ENCODE results near the gene CCDC78.

Gene CCDC78

GRCh38 chr16:711548-712320 is 14.5 kb downstream of the CCDC78 start:
- peak in 48 of 51 donors; percentile 19 to 87 (median 60) for DNase-seq

DNA sequence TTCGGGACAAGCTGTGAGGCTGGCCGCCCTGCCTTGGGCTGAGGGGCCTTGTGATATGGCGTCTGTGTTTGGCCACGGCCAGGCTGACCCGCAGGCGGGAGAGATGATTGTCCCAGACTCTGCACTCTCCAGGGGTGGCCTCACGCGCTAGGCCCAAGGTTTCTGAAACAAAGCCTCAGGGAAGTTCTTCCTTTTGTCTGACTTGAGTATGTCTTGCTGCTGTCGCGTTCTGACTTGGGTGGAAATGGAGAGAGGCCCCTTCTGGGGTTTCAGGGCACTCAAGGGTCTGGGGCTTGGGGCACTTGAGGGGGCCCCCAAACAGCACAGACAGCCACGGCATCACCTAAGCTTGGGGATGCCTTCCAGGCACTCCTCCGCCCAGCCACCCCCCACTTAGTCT is 15.2 kb downstream of the CCDC78 start:
- no peak for DNase-seq

DNA sequence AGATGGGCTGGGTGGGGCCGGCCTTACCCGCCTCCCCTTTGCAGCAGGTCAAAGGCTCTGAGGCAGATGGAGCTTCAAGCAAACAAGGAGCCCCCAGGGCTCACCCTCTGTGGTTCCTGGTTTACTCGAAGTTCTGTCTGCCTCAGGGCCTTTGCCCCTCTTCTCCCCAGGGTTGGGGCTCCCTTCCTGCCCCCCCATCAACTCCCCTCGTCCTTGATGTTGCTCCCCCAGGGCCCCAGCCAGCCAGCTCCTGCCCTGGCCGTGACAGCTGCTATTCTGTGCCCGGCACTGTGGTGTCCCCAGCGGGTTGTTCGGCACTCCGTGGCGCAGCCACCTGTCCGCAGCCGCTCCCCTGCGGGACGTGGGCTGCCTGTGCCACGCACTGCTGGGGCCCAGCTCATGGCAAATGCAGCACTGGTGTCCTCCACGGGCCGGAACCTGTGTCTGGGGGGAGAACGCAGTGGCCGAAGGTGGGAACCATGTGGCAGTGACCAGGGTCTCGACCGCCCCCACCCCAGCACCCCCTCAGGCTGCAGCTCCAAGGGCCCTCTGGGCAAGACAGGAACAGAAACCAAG is 15.7 kb downstream of the CCDC78 start:
- peak in 1 of 51 donors; percentile 18 for DNase-seq

- DNase-seq = peak in 47 of 51 donors; percentile 16 to 93 (median 79)
Measured at GRCh38 chr16:709566-710499, 16.4 kb downstream of the CCDC78 start.

- DNase-seq = no peak
Measured at GRCh38 chr16:708959-709358, 17.3 kb downstream of the CCDC78 start.

DNA sequence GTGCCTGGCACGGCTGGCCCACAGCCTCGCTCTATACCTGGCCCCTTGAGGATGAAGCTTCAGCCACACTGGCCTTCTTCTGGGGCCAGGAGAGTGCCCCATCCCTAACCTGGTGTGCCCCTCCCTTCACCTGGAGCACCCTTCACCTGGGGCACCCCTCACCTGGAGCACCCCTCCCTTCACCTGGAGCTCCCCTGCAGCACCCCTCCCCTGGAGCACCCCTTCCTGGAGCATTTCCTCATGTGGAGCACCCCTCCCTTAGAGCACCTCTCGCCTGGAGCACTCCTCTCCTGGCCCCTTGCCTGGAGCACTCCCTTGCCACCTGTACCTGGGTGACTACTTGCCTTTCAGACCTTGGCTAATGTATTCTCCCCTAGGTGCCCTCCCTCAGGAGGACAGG is 18.2 kb downstream of the CCDC78 start:
- DNase-seq = no peak

DNA sequence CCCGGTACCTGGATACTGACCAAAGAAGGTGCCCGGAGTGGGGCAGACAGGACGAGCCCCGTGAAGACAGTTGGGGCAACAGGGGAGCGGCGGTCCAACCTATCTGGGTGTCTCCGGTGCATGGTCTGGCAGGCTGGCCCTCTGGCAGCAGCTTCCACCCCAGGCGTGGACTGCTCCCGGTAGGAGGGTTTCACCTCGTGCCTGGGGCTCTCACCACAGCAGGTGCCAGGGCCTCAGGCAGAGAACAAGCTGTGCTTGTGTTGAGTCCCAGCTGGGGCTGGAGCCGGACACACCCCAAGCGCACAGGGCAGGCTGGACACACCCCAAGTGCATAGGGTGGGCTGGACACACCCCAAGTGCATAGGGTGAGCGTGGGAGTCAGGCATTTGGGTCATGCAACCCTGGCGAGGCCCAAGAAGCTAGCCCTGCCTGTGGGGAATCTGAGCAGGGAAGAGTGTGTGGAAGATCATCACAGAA is 19.1 kb downstream of the CCDC78 start:
- DNase-seq = no peak

DNA sequence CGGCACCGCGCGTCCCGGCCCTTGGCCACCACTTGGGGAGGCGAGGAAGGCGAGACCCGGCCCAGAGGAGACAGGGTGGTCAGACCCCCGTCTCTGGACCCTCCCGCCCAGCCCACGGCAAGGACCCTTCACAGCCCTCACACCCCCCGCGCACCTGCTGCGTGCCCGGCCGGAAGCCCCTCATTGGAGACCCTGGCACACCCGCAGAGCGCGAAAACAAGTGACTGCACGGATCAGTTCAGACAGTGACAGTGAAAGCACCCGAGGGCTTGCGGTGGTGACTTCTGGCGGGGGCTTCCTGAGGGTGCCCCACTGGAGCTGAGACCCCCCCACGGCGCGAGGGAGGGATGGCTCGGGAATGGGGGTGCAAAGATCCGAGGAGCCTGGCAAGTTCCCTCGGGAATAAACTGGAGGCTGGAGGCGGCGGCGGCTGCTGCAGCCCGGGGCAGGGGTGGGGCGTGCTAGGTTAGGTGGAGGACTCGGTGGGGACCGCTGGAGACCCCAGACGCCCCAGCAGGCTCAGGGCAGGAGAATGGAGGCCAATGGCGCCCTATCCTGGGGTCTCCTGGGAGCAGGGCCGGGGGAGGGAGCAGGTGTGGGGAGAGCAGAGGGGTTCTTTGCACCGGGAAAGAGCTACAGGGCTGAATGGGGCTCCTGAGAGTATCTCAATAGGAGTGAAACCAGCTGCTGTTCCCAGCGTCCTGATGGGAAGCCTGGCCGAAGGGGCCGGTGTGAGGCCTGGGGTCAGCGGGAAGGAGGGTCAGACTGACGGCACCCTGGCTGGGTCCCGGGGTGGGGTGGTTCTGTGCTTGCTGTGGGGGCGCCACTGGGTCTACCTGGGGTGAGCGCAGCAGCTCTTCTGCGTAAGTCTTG is 19.8 kb downstream of the CCDC78 start:
- peak in 1 of 51 donors; percentile 65 for DNase-seq

DNA sequence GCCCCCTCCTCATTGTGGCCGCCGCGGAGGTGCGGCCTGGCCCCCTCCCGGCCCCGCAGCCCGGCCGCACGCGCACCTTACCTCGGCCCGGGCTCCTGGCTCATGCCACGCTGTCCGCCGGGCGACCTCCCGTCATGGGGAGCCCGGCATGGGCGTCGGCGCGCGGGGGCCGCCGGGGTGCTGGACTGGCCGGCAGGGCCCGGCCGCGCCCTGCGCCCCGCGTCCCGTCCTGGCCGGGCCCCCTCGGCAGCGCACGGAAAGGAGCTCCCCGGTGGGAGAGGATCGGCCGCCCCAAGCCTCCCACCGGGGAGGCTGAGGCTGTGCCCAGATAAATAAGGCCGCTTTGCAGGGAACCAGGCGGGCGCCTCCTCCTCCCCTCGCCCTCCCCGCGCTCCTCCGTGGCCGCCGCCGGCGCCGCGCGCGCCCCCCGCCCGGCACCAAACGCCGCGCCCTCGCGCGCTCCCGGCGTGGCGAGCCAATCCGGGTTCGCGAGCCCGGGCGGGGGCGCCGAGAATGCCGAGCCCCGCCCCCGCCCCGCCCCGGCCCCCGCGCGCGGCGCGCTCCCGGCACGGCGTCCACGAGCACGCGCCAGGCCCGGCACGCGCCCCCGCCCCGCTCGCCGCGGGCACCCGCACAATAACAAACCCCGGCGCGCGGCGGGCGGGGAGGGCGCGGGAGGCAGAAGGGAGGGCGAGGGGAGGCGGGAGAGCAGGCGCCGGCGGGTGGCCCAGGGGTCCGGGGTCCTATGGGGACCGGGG is 20.6 kb downstream of the CCDC78 start, which contains the start of gene FBXL16:
FBXL16 (minus strand) TSS at position 371 of the 758 bp plus-strand sequence. CDS start 8,396 bp downstream, outside the sequence.
- DNase-seq = peak in 38 of 51 donors; percentile 9 to 82 (median 48)

- DNase-seq = no peak
Measured at GRCh38 chr16:704552-705380, 21.5 kb downstream of the CCDC78 start.

DNA sequence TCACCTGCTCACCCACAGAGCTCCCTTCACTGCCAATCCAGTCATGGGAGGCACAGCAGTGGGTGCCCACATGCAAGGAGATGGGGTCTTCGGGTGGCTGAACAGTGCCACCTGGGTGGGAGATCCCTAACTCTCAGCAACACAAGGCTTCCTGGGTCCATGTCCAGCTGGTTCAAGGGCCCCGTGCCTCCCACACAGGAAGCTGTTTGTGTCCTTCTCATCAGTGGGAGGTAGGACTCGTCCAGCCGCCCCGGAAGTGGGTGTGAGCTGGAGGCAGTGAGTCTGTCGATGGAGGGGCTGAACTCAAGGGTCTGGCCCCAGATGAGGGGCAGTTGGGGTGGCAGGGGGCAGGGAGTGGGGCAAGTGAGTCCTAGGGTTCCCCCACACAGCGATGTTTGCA is 22.2 kb downstream of the CCDC78 start:
- no peak for DNase-seq

DNA sequence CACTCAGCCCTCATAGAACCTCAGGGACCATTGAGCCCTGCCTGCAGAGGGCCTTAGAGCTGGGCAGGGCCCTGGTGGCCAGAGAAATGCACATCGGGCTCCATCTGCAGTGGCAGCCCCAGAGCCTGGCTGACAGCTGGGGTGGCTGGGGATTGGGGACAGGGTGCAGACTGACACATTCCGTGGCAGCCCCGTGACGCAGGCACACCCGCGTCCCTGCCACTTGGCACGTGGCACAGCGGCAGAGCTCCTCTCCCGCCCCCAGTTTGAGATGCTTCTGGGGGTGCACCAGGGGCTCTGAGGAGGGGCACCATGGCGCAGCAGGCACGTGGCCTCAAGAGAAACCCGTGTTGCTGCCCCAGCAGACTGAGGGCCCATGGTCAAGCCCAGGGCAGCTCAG is 22.8 kb downstream of the CCDC78 start:
- DNase-seq = peak in 3 of 51 donors; percentile 18 to 43 (median 28)

DNA sequence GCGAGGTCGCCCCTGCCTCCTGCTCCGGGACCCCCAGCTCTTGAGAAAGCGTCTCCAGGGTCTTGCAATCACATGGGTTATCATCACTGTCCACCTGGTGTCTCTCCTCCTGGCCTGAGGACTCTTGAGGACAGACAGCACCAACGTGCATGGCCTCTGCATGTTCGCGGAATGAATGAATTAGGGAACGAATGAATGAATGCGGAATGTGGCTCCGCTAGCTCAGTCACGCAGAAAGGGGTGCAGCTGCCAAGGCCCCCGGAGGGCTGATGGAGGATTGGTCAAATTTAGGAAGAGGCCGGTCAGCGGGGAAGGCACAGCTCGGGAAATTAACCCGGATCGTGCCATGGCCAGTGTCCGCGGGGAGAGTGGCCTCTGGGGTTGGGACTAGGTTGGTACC is 23.9 kb downstream of the CCDC78 start:
- DNase-seq = no peak

DNA sequence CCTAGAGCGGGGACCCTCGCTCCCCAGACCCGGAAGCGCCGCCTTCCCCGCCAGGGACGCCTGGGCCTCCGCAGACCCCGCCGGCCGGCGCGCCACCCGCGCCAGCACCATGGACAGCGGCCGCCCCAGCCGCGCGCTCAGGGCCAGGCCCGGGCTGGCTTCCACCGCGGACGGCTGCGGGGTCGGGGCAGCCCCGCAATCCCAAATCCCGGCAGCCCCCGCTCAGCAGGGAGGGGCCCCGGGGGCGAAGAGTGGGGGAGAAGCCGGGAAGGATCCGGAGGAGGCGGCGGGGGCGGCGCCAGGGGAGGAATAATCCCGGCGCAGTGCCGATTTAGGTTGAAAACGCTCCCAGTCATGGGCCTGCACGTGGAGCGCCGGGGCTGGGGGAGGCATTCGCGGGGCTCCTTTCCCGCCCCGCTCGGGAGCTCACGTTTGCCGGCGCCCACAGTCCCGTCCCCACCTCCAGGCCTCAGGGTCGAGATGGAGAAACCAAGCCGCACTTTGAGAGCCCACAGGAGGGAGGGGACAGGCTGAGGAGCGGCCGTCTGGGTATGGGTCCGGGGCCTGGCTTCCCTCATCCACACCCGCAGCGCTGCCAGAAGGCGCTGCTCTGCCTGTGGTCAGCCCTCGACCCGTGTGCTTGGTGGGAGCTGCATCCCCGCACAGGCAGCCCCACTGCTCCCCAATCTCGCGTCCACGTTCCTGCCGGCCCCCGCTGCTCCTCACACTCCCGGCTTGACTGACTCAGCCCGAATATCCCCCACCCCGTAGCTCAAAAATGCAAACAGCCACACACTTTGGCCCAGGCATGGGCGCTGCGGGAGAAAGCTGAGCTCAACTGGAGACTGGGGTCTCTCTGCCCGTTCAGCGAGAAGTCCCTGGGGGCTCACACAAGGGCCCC is 25.3 kb downstream of the CCDC78 start:
- DNase-seq = peak in 3 of 51 donors; percentile 18 to 45 (median 42)

- DNase-seq = no peak
Measured at GRCh38 chr16:698911-699671, 27.2 kb downstream of the CCDC78 start.

DNA sequence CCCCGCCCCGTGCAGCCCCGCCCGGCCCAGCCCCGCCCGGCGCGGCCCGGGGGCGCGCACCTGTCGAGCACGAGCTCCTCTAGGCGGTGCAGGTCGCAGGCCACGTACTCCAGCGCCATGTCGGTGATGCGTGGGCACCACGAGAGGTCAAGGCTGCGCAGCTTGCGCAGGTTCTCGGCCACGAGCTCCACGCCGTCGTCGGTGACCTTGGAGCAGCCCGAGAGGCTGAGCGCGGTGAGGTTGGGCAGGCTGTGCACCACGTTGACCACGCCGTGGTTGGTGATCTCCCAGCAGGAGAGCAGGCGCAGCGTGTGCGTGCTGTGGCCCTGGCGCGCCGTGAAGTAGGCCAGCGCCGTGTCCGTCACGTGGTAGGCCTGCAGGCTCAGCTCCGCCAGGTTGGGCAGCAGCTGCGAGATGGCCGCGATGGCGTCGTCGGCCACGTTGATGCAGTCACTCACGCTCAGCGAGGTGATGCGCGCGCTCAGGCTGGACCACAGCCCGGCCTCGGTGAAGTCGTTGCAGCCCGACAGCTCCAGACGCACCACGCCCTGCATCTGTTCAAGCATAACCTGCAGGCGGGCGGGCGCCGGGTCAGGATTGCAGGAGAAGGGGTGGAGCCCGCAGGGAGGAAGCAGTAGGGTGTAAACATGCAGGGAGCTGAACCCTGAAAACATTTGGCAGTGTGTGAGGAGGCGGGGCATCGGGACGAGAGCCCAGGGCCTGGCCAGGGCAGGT is 30.7 kb downstream of the CCDC78 start:
- DNase-seq = peak in 6 of 51 donors; percentile 4 to 50 (median 26)

Data from hypothalamus (tissue), 51 donors.